LNCAP (cell line): ENCODE measurements around the gene LSR.

ENCODE experiments used
- CTCF ChIP-seq: fragments of 450-650 bp; IDR thresholded peaks from 2 replicates; pipeline ENCODE4 v1.5.1; 2017; ENCODE audit warnings: mild to moderate bottlenecking

Gene LSR

GRCh38 chr19:35231956-35232645 lies 16.7 kb upstream of the LSR start:
- no peak for TF ChIP-seq CTCF

GRCh38 chr19:35232912-35233311 lies 15.9 kb upstream of the LSR start:
- TF ChIP-seq CTCF, result no peak

GRCh38 chr19:35236638-35237400 lies 12.0 kb upstream of the LSR start:
- no peak for TF ChIP-seq CTCF

GRCh38 chr19:35240327-35240726 lies 8.5 kb upstream of the LSR start:
- TF ChIP-seq CTCF, result no peak

- TF ChIP-seq CTCF, result no peak
Measured at GRCh38 chr19:35241417-35241816, 7.4 kb upstream of the LSR start.

GRCh38 chr19:35246466-35247092 lies 2.2 kb upstream of the LSR start:
- no peak for TF ChIP-seq CTCF

- peak; percentile 51 for TF ChIP-seq CTCF
Measured at GRCh38 chr19:35247526-35248309, 1.1 kb upstream of the LSR start.
